GM20431 (cell line): ENCODE data around the gene TNS4.

Experiments used
- in situ Hi-C: fragments of 300-500 bp; cut with MseI, MboI; formaldehyde crosslinking; loops from one replicate; pipeline ENCODE4 v1.15.0; 2020; ENCODE audit warnings: low sequenced_read_pairs; ENCODE audit not compliant: unreplicated experiment

The TNS4 gene

GRCh38 chr17:40498281-40499084 lies 2.9 kb downstream of the TNS4 start:
- in situ Hi-C loops: no loop called here

GRCh38 chr17:40497695-40498094 lies 3.7 kb downstream of the TNS4 start:
- in situ Hi-C loops: no loop called here

GRCh38 chr17:40496634-40497420 lies 4.6 kb downstream of the TNS4 start:
- in situ Hi-C loops: no loop called here

- in situ Hi-C loops: no loop called here
Measured at GRCh38 chr17:40496170-40496569, 5.3 kb downstream of the TNS4 start.

GRCh38 chr17:40495140-40495539 lies 6.3 kb downstream of the TNS4 start:
- in situ Hi-C loops: no loop called here

- in situ Hi-C loops: no loop called here
Measured at GRCh38 chr17:40493697-40494096, 7.7 kb downstream of the TNS4 start.

GRCh38 chr17:40491486-40491885 lies 9.9 kb downstream of the TNS4 start:
- in situ Hi-C loops: no loop called here

GRCh38 chr17:40490982-40491381 lies 10.4 kb downstream of the TNS4 start:
- in situ Hi-C loops: no loop called here

- in situ Hi-C loops: no loop called here
Measured at GRCh38 chr17:40490289-40490853, 11.1 kb downstream of the TNS4 start.

GRCh38 chr17:40487371-40488020 lies 13.9 kb downstream of the TNS4 start:
- in situ Hi-C loops: no loop called here

- in situ Hi-C loops: no loop called here
Measured at GRCh38 chr17:40486522-40487370, 14.7 kb downstream of the TNS4 start.

- in situ Hi-C loops: no loop called here
Measured at GRCh38 chr17:40485851-40486521, 15.4 kb downstream of the TNS4 start.

- in situ Hi-C loops: no loop called here
Measured at GRCh38 chr17:40484973-40485530, 16.4 kb downstream of the TNS4 start.

- in situ Hi-C loops: no loop called here
Measured at GRCh38 chr17:40484285-40484972, 17.0 kb downstream of the TNS4 start.

- in situ Hi-C loops: no loop called here
Measured at GRCh38 chr17:40483679-40484078, 17.7 kb downstream of the TNS4 start.

GRCh38 chr17:40482722-40483121 lies 18.7 kb downstream of the TNS4 start:
- in situ Hi-C loops: no loop called here

- in situ Hi-C loops: no loop called here
Measured at GRCh38 chr17:40481106-40481505, 20.3 kb downstream of the TNS4 start.

- in situ Hi-C loops: no loop called here
Measured at GRCh38 chr17:40480501-40481003, 20.9 kb downstream of the TNS4 start.
